Endothelial cell (in vitro differentiated cells): ENCODE data around the gene ALK. TPM values are rescaled to one million over a fixed set of nuclear protein-coding genes. Genes with fewer than 3 reads are reported as not detected.

Experiments
- DNase-seq: peaks from one replicate; pipeline ENCODE4 v3.0.0; 2021; ENCODE audit warnings: low spot score
- H3K27ac Mint-ChIP-seq: one replicate; pipeline ENCODE4 v1.8.0; 2021; ENCODE audit warnings: mixed read lengths, inconsistent platforms; ENCODE audit not compliant: unreplicated experiment
- H3K27me3 Mint-ChIP-seq: one replicate; pipeline ENCODE4 v1.8.0; 2021; ENCODE audit warnings: mild to moderate bottlenecking, moderate library complexity, mixed read lengths, inconsistent platforms; ENCODE audit not compliant: unreplicated experiment
- H3K36me3 Mint-ChIP-seq: one replicate; pipeline ENCODE4 v1.8.0; 2021; ENCODE audit warnings: mild to moderate bottlenecking, low read depth, mixed read lengths, inconsistent platforms; ENCODE audit not compliant: unreplicated experiment
- H3K4me1 Mint-ChIP-seq: one replicate; pipeline ENCODE4 v1.8.0; 2021; ENCODE audit warnings: mild to moderate bottlenecking, mixed read lengths, inconsistent platforms; ENCODE audit not compliant: unreplicated experiment
- H3K4me3 Mint-ChIP-seq: one replicate; pipeline ENCODE4 v1.8.0; 2021; ENCODE audit warnings: mild to moderate bottlenecking, mixed read lengths, inconsistent platforms; ENCODE audit not compliant: unreplicated experiment
- H3K9me3 Mint-ChIP-seq: one replicate; pipeline ENCODE4 v1.8.0; 2021; ENCODE audit warnings: mixed read lengths, inconsistent platforms; ENCODE audit not compliant: unreplicated experiment
- CTCF ChIP-seq: fragments of 200-600 bp; sonication (generic); IDR thresholded peaks from one replicate; pipeline ENCODE4 v1.5.0; 2021; ENCODE audit warnings: antibody characterized with exemption; ENCODE audit not compliant: unreplicated experiment
- total RNA-seq: library from RNA; stranded (reverse); fragmentation: NEBNext Ultra II Directional; extraction: Animal tissue kit (Norgen Biotek cat#: 25700); gene quantifications from one replicate; pipeline ENCODE4 v1.2.1, GENCODE V29; 2021; ENCODE audit not compliant: unreplicated experiment

Gene ALK
- total RNA-seq, 1 donor from 2014 or later = 0.05 TPM

DNA sequence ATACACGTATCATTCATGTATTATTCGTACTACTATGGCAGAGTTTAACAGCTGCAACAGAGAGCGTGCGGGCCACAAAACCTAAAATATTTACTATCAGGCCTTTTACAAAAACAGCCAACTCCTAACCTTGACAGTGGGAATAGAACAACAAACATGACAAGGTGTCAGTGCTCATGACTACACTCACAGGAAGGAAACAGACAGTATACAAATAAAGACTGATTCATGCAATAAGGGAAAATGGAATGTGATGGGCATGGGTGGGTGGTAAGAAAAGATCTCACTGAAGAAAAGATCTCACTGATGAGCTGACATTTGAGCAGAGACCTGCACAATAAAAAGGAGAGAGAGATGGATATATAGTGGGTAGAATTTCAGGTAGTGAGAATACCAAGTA, 347.8 kb downstream of the ALK start:
- Mint-ChIP-seq H3K4me1 (no peaks in the 10 kb centered on the region), H3K27ac (no peak overlapping the region), H3K36me3 (no peaks in the 10 kb centered on the region), H3K9me3 (no peaks in the 10 kb centered on the region), H3K4me3 (no peak overlapping the region), H3K27me3 (no peaks in the 10 kb centered on the region)
- TF ChIP-seq CTCF = no peak
- no peak for DNase-seq

GRCh38 chr2:29573147-29573546, 348.2 kb downstream of the ALK start:
- no peak overlapping the region for H3K27ac Mint-ChIP-seq
- DNase-seq = no peak
- no peak for TF ChIP-seq CTCF
- H3K27me3 Mint-ChIP-seq = no peaks in the 10 kb centered on the region
- H3K36me3 Mint-ChIP-seq = no peaks in the 10 kb centered on the region
- H3K4me3 Mint-ChIP-seq = no peak overlapping the region
- H3K9me3 Mint-ChIP-seq = no peaks in the 10 kb centered on the region
- no peaks in the 10 kb centered on the region for H3K4me1 Mint-ChIP-seq

GRCh38 chr2:29570539-29570938, 350.8 kb downstream of the ALK start:
- no peaks in the 10 kb centered on the region for H3K36me3 Mint-ChIP-seq
- H3K27ac Mint-ChIP-seq = no peak overlapping the region
- DNase-seq = no peak
- H3K27me3 Mint-ChIP-seq = no peaks in the 10 kb centered on the region
- H3K4me3 Mint-ChIP-seq = no peak overlapping the region
- H3K4me1 Mint-ChIP-seq = no peaks in the 10 kb centered on the region
- TF ChIP-seq CTCF = no peak
- H3K9me3 Mint-ChIP-seq = no peaks in the 10 kb centered on the region

GRCh38 chr2:29567906-29568520, 353.4 kb downstream of the ALK start:
- Mint-ChIP-seq H3K4me3 (no peak overlapping the region), H3K27me3 (no peaks in the 10 kb centered on the region), H3K4me1 (no peaks in the 10 kb centered on the region), H3K9me3 (no peaks in the 10 kb centered on the region), H3K27ac (no peak overlapping the region), H3K36me3 (no peaks in the 10 kb centered on the region)
- DNase-seq = no peak
- TF ChIP-seq CTCF = no peak

- H3K4me1 Mint-ChIP-seq = no peaks in the 10 kb centered on the region
- H3K4me3 Mint-ChIP-seq = no peak overlapping the region
- no peaks in the 10 kb centered on the region for H3K9me3 Mint-ChIP-seq
- no peak overlapping the region for H3K27ac Mint-ChIP-seq
- H3K27me3 Mint-ChIP-seq = no peaks in the 10 kb centered on the region
- no peak for TF ChIP-seq CTCF
- no peaks in the 10 kb centered on the region for H3K36me3 Mint-ChIP-seq
- no peak for DNase-seq
These were observed 357.7 kb downstream of the ALK start for GRCh38 chr2:29563697-29564096.
